Hepatocyte (in vitro differentiated cells): ENCODE measurements around the gene MN1. TPM values are rescaled to one million over a fixed set of nuclear protein-coding genes. Genes with fewer than 3 reads are reported as not detected.

Experiments
- DNase-seq: peaks from one replicate; pipeline ENCODE4 v3.0.0-alpha.2; 2016; ENCODE audit warnings: low spot score
- H2AFZ ChIP-seq: fragments of 200-600 bp; sonication (generic); 2 replicates; pipeline ENCODE4 v1.6.0; 2016; ENCODE audit warnings: antibody characterized with exemption, mild to moderate bottlenecking
- H3K27ac ChIP-seq: fragments of 200-600 bp; sonication (generic); 2 replicates; pipeline ENCODE4 v1.5.1; 2016; ENCODE audit warnings: mild to moderate bottlenecking
- H3K27me3 ChIP-seq: fragments of 200-600 bp; sonication (generic); 2 replicates; pipeline ENCODE4 v1.6.1; 2016
- H3K36me3 ChIP-seq: fragments of 200-600 bp; sonication (generic); replicated peaks from 2 replicates; pipeline ENCODE4 v1.5.1; 2016; ENCODE audit warnings: low read depth; ENCODE audit not compliant: insufficient read depth
- H3K4me1 ChIP-seq: fragments of 200-600 bp; sonication (generic); 2 replicates; pipeline ENCODE4 v1.5.1; 2016; ENCODE audit warnings: mild to moderate bottlenecking, moderate library complexity; ENCODE audit not compliant: insufficient read depth
- H3K4me2 ChIP-seq: fragments of 200-600 bp; sonication (generic); 2 replicates; pipeline ENCODE4 v1.6.0; 2016
- H3K4me3 ChIP-seq: fragments of 200-600 bp; sonication (generic); 2 replicates; pipeline ENCODE4 v1.5.1; 2016; ENCODE audit warnings: mild to moderate bottlenecking
- H3K79me2 ChIP-seq: fragments of 200-600 bp; sonication (generic); 2 replicates; pipeline ENCODE4 v1.6.0; 2017; ENCODE audit warnings: mild to moderate bottlenecking
- H3K9me2 ChIP-seq: fragments of 200-600 bp; sonication (generic); replicated peaks from 2 replicates; pipeline ENCODE4 v1.6.0; 2017; ENCODE audit warnings: mild to moderate bottlenecking; ENCODE audit not compliant: insufficient read depth
- H3K9me3 ChIP-seq: fragments of 200-600 bp; sonication (generic); 2 replicates; pipeline ENCODE4 v1.5.1; 2016; ENCODE audit warnings: low read depth, mild to moderate bottlenecking
- H4K20me1 ChIP-seq: fragments of 200-600 bp; sonication (generic); 2 replicates; pipeline ENCODE4 v1.6.0; 2016; ENCODE audit warnings: mild to moderate bottlenecking; ENCODE audit not compliant: insufficient read depth, poor library complexity, severe bottlenecking
- CTCF ChIP-seq: fragments of 200-600 bp; sonication (generic); IDR thresholded peaks from 2 replicates; pipeline ENCODE4 v1.5.1; 2016; ENCODE audit warnings: antibody characterized with exemption, mild to moderate bottlenecking; ENCODE audit not compliant: poor library complexity
- EZH2 ChIP-seq: fragments of 200-600 bp; sonication (generic); IDR thresholded peaks from 2 replicates; pipeline ENCODE4 v1.6.1; 2016; ENCODE audit warnings: antibody characterized with exemption, mild to moderate bottlenecking, borderline replicate concordance
- EZH2phosphoT487 ChIP-seq: fragments of 200-600 bp; sonication (generic); IDR thresholded peaks from one replicate; pipeline ENCODE4 v1.6.1; 2018; ENCODE audit warnings: antibody characterized with exemption, mild to moderate bottlenecking, low read depth, moderate library complexity; ENCODE audit not compliant: unreplicated experiment, severe bottlenecking
- WGBS: methylation state at CpG from one replicate; pipeline ENCODE4 v1.1.6; 2016; ENCODE audit warnings: low lambda C conversion rate; ENCODE audit errors: missing lambda C conversion rate; 5-methylcytosine and 5-hydroxymethylcytosine counted together
- polyA plus RNA-seq: library from polyadenylated mRNA; unstranded; fragments of >200 nt; fragmentation: Nextera tagmentation; extraction: Ambion mirVana; gene quantifications from 2 replicates; pipeline ENCODE4 v1.2.1, GENCODE V29; 2016
- total RNA-seq: library from RNA; depleted of rRNA; stranded (reverse); fragments of >200 nt; gene quantifications from 2 replicates; pipeline ENCODE4 v1.2.3, GENCODE V29; 2014

The MN1 gene
- 3.2 and 4.4 TPM in 2 replicates for total RNA-seq
- 2.3 and 2.6 TPM in 2 replicates for polyA plus RNA-seq

DNA sequence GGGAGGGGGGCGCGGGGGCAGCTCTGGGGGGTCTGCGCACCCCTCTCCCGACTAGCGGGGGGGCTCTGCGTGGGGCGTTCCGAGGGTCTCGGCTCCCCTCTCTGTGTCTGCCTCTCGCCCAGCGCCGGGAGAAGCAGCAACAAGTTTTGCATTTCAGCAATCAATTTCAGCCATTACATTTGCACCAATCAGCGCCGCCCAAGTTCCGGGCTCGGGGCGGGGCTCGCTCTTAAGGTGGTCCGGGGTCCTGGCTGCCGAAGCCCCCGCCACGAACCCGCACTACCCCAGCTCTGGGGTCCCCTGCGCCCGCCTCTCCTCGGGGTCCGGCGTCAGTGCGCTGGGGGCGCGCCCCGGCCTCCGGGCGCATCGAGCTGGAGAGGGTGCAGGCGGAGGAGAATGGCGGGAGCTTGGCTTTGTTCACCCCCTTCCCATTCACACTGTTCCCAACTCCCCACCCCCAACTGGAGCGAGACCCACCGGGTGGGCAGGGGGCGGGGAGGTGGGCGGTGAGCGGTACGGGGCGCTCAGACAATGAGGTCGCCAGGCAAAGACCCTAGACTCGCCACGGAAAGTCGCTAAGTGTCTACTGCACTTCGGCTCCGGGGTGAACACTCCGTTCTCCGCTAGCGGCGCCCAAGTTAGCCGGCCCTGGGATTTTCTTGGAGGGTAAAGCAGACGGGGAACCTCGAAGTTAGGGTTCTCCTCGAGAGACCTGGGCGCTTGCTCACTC lies at the start of gene MN1:
Gene MN1 (minus strand): TSS at position 141 of the 730 bp plus-strand sequence. CDS start 1,213 bp downstream, outside the sequence.
- Histone ChIP-seq H4K20me1 (no peaks in the 10 kb centered on the region), H3K27ac (no peak within 1 kb of the TSS), H3K4me2 (peak within 1 kb of the TSS; percentile 97), H3K9me2 (no peaks in the 10 kb centered on the region), H3K79me2 (no peaks in the 10 kb centered on the region), H3K27me3 (peaks cover 68% of the 10 kb centered on the region), H3K36me3 (no peaks in the 10 kb centered on the region), H3K9me3 (no peaks in the 10 kb centered on the region), H3K4me3 (peak within 1 kb of the TSS; percentile 92), H2AFZ (peak within 1 kb of the TSS; percentile 73), H3K4me1 (peaks cover 38% of the 10 kb centered on the region)
- WGBS = 1% methylated on average over 49 of the region's 59 CpGs
- DNase-seq = peak; percentile 55
- TF ChIP-seq EZH2 = no peak
- TF ChIP-seq CTCF = no peak
- no peak for TF ChIP-seq EZH2phosphoT487

DNA sequence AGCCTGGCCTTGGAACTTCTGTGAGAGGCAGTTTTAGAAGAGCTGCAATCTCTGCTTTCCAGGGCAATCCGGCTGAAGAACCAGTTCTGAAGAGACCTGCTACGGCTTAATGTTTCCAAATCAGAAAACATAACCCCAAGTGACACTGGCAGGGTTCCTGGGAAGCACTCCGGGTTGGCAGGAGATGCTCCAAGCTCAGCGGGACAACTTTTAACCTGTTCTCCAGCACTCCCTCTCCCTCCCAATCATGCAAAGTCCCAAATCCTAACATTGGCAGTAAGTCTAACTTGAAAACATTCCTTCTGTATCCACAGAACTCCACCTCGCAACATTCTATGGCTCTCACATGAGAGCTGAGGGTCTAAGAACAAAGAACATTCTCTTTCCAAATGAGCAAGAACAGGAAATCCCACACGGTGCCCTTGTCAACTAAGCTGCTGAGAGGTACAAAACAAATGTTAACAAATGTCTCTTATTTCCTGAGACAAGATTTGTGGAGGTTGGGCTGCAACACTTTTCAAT lies 48.5 kb upstream of the MN1 start:
- H3K4me3 ChIP-seq = no peak overlapping the region
- peaks cover 15% of the 10 kb centered on the region for H3K4me1 ChIP-seq
- 72% methylated on average over 6 of the region's 6 CpGs for WGBS
- no peak overlapping the region for H3K4me2 ChIP-seq
- H3K9me3 ChIP-seq = no peaks in the 10 kb centered on the region
- no peak overlapping the region for H2AFZ ChIP-seq
- H3K9me2 ChIP-seq = no peaks in the 10 kb centered on the region
- H3K79me2 ChIP-seq = peaks cover 4% of the 10 kb centered on the region
- no peaks in the 10 kb centered on the region for H3K27me3 ChIP-seq
- DNase-seq = no peak
- no peaks in the 10 kb centered on the region for H4K20me1 ChIP-seq
- peak overlapping the region; percentile 11 for H3K27ac ChIP-seq
- no peaks in the 10 kb centered on the region for H3K36me3 ChIP-seq
- TF ChIP-seq CTCF = no peak
- no peak for TF ChIP-seq EZH2phosphoT487
- no peak for TF ChIP-seq EZH2

DNA sequence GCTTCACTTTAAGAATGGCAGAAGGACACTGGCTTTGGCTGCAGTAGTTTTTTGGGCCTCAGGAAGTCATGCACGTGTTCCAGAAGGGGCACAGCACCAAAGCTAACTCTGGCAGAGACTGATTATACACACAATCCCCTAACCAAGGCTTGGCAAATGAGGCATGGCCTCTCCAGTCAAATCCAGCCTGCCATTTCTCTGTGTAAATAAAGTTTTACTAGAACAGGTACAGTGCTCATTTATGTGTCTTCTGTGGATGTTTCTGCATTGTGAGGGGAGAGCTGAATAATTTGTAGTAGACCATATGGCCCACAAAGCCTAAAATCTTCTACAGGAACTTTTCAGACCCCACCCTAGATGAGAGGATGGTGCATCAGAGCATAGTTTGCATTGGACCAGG lies 46.4 kb upstream of the MN1 start:
- H3K27ac ChIP-seq = no peak overlapping the region

More for the DNA sequence above, 46.4 kb upstream of the MN1 start:
- Histone ChIP-seq H3K27me3 (no peaks in the 10 kb centered on the region), H4K20me1 (no peaks in the 10 kb centered on the region), H2AFZ (no peak overlapping the region), H3K4me3 (no peak overlapping the region), H3K9me2 (no peaks in the 10 kb centered on the region), H3K79me2 (peaks cover 4% of the 10 kb centered on the region), H3K4me2 (no peak overlapping the region), H3K9me3 (no peaks in the 10 kb centered on the region), H3K36me3 (no peaks in the 10 kb centered on the region), H3K4me1 (peaks cover 10% of the 10 kb centered on the region)
- no peak for TF ChIP-seq EZH2
- no peak for TF ChIP-seq CTCF
- TF ChIP-seq EZH2phosphoT487 = no peak
- WGBS = 90% methylated on average over 1 of the region's 1 CpG
- no peak for DNase-seq
